ENCODE measurements around the gene SLC34A1.

The SLC34A1 gene

DNA sequence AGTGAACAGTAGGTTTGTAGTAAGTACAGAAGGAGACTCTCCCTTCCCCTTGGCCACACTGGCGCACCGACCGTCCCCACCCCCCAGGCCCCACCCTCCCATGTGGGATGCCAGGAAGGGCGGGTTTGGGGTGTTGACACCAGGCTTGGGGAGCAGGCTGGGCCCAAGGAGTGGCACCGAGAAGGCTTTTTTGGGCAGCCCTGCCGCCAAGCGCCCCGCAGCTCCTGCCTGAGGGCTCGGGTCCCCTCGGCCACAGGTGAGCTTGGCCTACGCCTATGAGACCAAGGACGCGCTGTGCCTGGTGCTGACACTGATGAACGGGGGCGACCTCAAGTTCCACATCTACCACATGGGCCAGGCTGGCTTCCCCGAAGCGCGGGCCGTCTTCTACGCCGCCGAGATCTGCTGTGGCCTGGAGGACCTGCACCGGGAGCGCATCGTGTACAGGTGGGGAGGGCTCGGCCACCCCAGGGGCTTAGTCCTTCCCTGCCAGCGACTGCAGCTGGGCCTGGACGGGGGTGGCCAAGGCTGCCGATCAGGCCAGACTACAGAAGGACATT is 49.5 kb downstream of the SLC34A1 start:
- no peak for DNase-seq

DNA sequence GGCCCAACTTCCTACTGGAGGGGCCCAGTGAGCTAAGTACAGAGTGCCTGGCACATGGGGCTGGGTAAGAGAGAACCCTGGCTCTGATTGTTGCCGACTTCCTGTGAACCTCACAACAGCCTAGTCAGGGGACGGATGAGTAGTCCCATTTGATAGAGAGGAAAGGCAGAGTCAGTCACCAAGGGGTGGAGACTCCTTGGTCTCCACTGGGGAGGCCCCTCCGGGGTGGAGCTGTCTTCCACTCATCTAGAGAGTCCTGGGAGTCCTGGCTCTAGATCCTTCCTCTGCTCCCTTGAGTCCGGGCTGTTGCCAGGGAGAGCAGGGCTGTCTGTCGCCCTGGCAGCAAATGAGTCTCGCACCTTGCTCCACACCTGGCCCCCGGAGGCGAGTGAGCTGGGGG is 50.2 kb downstream of the SLC34A1 start:
- DNase-seq = no peak

DNA sequence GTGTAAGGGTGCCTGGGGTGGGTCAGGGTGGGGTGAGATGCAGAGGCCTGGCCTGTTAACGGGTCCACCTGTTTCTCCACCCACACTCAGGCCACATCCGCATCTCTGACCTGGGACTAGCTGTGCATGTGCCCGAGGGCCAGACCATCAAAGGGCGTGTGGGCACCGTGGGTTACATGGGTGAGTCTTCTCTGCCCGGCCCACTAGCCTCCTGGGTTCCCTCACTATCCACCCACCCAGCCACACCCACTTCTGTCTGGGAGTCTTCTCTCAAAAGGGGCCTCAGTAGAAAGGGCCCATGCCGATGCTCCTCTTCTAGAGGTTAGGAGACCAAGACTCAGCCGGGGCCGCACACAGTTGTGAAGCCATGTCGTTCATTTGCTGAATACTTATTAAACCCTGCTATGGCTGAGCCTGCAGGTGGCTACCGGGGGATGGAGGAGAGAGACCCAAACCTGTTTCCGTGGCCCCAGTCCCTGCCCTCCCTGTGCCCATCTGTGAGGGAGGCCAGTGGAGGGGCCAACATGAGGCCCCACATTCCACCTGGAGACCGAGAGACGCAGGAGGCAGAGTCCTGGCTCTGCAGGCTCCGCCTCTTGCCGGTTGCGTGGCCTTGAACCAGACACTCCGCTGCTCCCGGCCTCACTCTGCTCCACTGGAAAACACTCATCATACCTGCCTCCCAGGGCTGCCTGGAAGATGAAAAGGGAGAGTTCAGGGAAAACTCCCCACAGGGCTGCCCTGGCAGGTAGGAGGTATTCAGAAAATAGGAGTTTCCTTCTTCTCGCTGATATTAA is 50.9 kb downstream of the SLC34A1 start:
- no peak for DNase-seq

DNA sequence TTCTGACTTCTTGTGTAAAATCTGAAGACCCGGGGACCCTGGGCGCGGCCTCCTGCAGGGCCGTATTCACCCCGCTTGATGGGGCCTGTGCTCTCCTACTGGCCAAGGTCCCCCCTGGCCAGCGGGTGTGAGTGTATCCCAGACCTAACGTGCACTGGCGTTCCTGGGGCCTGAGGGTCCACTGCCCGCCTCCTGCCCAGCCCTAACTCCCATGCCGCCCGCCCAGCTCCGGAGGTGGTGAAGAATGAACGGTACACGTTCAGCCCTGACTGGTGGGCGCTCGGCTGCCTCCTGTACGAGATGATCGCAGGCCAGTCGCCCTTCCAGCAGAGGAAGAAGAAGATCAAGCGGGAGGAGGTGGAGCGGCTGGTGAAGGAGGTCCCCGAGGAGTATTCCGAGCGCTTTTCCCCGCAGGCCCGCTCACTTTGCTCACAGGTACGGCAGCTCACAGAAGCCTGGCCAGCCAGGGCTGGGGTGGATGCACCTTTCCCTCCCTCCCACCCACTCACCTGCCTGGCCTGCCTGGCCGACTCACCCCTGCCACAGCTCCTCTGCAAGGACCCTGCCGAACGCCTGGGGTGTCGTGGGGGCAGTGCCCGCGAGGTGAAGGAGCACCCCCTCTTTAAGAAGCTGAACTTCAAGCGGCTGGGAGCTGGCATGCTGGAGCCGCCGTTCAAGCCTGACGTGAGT is 51.8 kb downstream of the SLC34A1 start:
- DNase-seq = no peak

DNA sequence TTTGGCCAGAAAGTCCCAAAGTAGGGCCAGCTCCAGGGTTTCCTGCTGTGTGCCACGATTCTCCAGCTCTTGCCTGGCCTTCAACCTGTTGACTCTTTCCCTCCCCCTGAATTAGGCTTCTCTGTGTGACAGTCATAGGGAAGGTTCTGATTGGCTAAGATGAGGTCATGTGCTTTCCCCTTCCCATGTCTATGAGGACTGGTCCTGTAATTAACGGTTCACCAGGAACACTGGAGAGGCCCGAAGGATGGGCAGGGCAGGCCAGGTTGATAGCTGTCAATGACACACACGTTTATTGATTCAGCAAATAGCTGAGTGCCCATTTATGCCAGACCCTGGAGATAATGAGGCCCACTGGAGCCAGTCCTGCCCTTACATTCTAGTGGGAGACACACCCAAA is 53.4 kb downstream of the SLC34A1 start:
- DNase-seq = no peak

DNA sequence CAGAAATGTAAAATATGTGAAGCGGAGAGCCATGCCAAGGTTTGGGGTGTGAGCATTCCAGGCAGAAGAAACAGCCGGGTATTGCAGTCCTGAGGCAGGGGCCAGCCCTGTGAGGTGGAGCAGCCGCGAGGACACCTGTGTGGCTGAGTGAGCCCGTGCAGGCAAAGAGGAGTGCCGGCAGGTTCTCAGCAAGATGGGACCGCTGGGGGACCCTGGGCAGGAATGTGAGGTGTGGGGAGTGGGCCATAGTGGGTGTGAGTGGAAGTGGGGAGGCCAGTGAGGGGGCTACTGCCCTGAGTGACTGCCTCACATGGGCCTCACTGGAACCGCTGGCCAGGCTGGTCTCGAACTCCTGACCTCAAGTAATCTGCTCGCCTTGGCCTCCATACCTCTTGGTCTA is 54.2 kb downstream of the SLC34A1 start:
- DNase-seq = no peak

DNA sequence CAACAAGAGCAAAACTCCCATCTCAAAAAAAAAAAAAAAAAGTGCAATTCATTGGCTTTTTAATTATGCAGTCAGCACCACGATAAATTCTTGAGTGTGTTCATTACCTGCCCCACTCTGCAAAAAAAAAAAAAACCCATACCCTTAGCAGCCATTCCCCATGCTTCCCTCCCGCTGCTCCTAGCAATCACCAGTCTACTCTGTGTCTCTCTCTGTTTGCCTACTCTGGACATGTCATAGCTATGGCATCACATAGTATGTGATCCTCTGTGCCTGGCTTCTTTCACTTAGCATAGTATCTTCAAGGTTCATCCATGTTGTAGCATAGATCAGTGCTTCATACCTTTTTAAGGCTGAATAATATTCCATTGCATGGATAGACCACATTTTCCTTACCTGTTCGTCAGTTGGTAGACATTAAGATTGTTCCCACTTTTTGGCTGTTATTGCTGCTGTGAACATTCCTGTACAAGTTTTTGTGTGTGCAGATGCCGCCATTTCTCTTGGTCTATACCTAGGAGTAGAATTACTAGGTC is 55.4 kb downstream of the SLC34A1 start:
- DNase-seq = no peak

DNA sequence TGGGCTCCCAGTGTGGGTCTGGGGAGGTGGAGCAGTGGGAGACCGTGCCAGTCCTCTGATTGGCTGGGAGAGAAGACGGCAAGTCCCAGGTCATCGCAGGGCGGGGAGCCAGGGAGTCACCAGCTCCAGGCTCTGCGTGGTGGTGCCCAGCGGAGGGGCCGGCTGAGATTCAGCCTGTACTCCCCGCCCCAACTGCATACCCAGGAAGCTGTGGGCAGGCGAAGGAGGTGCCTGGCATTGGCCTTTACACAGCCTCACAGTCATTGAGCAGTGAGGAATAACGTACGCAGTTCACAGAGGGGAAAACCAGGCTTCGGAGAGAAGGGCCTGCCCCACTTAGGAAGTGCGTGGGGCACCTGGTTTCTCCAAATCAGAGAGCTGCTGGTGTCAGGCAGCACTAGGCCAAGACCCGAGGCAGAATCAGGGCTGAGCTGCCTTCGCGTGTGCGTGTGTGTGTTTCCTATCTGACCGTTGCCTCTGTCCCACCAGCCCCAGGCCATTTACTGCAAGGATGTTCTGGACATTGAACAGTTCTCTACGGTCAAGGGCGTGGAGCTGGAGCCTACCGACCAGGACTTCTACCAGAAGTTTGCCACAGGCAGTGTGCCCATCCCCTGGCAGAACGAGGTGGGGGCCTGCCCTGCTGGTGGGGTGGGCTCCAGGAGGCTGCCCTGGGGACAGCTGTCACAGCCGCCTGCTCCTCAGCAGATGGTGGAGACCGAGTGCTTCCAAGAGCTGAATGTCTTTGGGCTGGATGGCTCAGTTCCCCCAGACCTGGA is 56.2 kb downstream of the SLC34A1 start:
- DNase-seq = no peak

DNA sequence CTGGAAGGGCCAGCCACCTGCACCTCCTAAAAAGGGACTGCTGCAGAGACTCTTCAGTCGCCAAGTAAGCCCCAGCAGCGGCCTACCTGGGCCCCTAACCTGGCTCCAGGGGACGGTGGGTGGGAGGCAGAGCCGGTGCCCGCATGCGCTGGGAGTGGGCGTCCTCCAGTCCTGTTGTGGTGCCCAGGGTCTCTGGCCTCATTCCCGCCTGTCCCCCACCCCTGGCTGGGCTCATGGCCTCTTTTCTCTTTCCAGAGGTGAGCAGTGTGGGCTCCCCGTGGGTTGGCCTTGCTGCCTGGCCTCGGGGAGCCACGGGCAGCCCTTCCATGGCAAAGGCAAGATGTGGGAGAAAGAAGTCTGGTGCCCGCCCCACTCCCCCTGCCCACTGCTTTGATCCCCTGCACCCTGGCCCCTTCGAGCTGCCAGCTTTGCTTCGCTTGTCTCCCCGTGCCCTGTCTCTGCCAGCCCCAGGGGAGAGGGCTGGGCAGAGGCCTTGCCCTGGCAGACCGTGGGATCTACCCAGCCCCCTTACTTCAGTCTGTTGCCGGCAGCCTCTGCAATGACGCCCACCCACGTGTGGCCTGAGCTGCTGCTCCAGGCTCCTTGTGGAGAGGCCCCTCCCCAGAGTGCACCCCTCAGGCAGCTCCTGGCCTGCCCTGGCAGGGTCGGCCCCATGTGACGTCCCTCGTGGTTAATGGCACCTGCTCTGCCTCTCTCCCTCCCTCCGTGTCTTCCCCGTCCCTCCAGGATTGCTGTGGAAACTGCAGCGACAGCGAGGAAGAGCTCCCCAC is 57.0 kb downstream of the SLC34A1 start:
- DNase-seq = no peak

DNA sequence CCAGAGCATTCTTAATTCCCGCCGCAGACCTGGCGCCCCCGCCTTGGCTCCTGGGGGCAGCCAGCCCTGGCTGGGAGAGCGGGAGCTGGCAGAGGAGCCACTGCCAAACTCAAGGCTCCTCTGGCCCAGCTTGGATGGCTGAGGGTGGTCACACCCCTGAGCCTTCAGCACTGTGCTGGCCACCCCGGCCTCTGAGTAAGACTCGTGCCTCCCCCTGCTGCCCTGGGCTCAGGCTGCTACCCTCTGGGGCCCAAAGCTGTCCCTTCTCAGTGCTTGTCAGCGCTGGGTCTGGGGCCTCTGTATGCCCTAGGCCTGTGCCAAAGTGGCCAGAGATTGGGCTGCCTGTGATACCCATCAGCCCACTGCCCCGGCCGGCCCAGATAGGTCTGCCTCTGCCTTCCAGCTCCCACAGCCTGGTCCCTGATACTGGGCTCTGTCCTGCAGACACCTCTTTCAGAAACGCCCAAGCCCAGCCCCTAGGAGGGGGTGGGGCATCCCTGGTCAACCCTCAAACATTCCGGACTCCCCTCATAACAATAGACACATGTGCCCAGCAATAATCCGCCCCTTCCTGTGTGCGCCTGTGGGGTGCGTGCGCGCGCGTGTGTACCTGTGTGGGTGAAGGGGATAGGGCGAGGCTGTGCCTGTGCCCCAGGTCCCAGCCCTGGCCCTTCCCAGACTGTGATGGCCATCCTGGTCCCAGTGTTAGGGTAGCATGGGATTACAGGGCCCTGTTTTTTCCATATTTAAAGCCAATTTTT is 58.0 kb downstream of the SLC34A1 start:
- no peak for DNase-seq

DNA sequence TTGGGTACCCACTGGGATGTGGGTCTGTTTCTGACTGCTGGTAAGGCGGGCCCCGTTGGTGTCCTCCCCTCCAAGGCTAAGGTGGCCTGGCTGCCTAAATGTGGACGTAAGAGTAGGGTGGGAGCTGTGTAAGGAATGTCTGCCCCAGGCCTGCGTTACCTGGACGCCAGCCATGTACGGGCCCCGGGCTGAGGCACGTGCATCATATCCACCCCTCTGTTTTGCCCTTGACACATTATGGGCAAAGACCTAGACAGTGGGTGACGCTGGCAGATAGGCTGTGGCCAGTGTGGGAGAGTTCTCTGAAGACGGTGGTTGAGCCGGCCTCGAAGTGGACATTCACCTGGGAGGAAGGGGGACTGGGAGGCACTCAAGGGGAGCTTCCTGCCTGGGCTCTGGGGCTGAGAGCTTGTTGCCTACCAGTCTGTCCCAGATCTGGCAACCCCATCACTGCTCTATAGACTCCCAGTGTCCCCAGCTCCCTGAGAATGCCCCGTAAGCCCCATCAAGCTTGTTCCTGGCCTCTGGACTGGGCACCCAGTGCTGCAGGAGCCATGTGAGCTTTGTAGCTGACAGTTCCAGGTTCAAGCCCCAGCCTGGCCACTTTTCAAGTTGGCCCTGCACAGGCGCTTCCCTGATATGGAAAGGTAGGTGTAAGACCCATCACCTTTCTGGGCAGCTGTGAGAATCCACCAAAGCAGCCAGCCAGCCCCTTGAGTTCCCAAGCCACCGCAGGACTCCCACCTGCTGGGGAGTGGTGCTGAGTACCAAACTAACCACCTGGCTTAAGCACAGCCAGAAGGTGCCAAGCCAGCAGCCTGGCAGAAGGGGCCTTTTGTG is 59.1 kb downstream of the SLC34A1 start:
- no peak for DNase-seq

DNA sequence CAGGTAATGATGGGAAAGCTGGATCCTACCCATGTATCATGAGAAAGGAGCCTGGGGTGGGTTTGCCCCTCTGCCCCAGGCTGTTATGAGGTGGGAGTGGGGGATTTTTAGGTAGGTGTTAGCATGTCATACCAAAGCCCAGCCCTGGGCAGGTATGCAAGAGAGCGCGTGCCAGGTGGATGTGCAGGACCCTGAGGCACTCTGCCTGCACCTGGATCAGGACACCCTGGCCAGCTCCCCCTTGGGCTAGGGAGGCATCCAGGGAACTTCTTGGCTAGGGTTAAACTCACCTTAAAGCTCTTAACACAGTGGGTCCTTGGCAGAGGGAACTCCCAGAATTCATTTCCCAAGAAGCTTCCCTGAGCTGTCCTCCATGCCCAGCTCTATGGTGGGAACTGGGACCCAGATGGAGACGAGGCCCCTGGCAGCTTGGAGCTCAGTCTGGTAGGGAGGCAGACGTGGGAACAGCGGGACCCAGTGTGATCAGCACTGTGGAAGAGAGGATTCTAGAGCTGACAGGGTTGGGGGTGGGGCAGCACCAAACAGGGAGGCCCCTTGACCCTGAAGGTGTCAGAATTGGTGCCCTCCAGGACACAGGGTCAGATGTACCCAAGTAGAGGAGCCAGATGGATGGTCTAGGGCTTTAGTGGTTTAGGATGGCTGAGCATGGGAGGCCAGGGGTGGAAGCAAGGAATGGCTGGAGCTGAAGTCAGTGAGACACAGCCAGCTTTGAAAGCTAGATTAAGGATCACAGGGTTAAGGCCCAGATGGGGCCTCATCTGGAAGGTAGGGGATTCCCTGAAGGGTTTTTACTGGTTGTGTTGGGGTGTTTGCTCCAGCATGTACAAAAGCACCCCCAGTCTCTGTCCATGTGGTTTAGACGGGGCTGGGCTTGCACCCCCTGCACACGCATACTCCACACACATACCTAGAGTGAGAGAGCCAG is 60.1 kb downstream of the SLC34A1 start:
- DNase-seq = no peak

DNA sequence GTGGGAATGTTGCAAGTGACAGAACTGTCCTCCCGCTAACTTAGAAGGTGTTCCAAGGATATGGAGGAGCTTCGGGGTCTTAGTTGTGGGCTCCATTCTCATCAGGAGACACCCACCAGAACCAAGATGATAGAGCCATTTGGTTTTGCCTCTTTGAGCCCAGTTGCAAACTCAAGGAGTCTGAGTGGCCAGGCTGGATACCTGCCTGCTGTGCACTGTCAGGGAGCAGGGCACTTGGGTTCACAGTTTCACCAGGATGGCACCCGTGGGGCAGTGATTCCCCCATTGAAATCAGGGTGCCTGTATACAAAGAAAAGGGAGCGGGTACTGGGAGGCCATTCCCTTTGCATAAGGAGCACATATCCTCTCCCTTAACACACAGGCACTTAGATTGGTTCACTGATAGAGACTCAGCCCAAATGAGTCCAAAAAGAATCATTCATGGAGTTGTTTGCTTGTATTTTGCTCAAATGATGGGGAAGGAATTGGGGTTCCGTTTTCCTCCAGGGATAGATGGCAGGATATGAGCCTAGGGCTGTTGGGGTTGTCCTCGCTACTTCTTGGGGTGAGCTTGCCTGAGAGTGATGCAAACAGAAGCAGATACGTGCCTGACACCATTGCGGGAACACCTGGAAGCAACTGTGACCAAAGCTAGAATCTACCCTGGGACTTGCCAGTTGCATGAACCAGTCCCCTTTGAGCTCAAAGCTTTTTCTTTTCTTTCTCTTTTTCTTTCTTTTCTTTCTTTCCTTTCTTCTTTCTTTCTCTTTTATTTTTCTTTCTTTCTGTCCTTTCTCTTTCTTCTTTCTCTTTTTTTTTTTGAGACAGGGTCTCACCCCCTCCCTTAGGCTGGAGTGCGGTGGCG is 61.0 kb downstream of the SLC34A1 start:
- no peak for DNase-seq

DNA sequence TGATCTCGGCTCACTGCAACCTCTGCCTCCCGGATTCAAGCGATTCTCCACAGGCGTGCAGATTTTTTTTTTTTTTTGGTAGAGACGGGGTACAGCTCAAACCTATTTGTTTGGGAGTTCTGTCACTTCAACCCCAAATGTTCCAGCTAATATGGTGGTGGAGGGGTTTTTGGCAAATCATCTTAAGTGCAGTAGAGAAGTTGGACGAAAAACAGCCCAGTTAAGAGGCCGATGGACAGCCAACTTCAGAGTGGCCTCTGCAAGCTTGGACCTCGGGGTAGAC is 61.6 kb downstream of the SLC34A1 start:
- DNase-seq = no peak

DNA sequence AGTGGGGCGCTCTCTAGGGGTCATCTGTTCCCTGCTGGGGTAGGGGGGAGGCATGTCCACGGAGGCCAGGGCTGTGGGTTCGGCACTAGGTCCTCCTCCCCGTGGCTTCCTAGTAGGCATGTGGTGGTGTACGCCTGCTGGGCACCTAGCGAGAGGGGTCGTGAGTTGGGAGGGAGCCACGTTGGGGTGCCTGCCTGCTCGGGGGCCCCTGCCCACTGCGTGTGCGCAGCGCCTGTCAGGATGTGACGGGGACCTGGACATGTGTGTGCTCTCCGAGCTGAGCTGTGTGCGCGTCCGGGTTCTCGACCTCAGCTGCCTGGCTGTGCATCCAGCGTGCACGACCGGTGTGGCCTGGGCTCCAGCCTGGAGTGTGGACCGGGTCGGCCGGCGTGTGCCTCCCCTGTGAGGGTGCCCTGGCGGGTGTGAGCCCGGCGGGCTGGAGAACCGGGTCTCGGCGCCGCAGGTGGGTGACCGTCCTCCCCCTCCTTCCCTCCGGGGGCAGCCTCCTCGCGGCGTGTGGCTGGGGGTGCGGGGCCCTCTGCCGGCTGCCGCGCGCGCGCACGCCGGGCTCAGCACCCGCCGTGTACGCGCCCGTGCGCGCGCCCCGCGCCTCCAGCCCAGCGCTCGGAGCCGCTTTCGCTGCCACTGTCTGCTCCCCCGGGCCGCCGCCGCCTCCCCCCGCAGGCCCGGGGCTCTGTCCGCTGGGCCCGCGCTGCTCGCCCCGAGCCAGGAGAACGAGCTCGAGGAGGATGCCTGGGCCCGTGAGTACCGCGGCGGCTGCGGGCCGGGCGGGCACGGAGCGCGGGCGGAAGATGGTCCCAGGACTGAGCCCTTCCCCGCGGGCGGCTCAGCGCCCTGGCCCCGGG is 62.2 kb downstream of the SLC34A1 start, which contains the start of gene PRR7:
Gene PRR7, plus strand, starts transcription at position 615 of the 866 bp plus-strand sequence. CDS start 8,254 bp downstream, outside the sequence.
- peak; percentile 68 to 85 for DNase-seq

DNA sequence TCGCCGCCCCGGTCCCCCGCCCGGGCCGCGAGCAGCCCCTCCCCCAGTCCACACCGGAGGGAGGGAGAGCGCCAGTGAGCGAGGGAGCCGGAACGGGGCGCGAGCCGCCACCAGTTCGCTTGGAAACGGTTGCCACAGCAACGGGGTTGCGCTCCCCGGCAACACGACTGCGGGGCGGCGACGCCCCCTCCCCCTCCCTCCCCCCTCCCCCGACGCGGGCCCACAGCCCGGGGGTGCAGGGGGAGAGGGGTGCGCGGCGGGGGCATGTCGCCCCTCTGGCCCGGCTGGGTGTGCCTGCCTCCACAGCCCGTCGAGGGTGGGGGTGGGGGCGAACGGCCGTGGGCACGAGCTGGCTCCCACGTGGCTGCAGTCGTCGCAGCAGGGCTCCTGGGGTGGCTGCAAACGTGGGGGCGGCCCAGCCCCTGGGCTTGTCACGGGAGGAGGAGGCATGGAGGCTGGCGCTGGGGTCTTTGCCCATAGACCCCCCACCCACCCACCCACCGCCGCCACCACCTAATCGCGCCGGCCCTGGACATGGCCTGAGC is 62.9 kb downstream of the SLC34A1 start:
- DNase-seq = peak; percentile 73 to 83

DNA sequence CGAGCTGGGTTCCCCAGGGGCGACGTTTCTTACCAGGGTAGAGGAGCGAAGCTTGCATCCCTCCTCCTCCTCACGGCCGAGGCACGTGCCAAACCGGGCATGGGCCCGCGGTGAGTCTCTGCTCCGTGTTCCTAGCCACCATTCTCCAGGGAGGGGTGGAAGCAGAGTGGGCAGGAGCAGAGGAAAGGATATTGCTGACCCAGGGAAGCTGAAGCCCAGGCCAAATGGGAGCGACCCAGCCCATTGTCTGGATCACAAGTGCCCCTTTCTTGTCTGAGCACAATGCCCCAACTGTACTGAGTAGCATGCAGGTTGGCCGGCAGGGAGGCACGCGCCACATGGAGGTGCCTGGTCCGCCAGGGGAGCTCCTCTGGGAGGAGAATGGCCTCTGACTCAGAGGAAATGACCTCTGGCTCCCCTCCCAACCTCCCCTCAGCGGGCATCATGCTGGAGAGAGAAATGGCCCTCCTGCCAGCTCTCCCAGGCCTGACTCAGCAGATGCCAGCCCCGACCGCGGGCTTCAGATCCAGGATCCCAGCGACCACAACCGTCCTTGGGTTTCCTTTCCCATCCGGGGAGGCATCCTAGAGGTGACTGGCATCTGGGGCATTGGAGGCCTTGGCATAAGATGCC is 63.5 kb downstream of the SLC34A1 start:
- peak; percentile 32 to 60 for DNase-seq

All from NCI-H2081 (cell line).